Body of pancreas (tissue), 4 donors: ENCODE results near the gene DPYSL4.

ENCODE experiments used
- CTCF ChIP-seq, 7 experiments: fragments of 450-650 bp in 4 of 7; fragments of 200-600 bp in 3 of 7; sonication (generic) in 3 of 7; IDR thresholded peaks; one replicate each; pipeline ENCODE4 v1.5.1; 2016 to 2019; ENCODE audit warnings: antibody characterized with exemption in 7 of 7
- POLR2A ChIP-seq, 3 donors: fragments of 450-650 bp; IDR thresholded peaks; one replicate each; pipeline ENCODE4 v1.6.1; 2016; ENCODE audit warnings: antibody characterized with exemption in 3 of 3, mild to moderate bottlenecking in 2 of 3

- TF ChIP-seq CTCF (IDR thresholded peaks at IDR 0.05) (no peak), POLR2A (IDR thresholded peaks at IDR 0.05) (no peak)
These were observed 63.2 kb downstream of the DPYSL4 start for GRCh38 chr10:132249824-132250375.
